HG03575 (cell line): ENCODE data around the gene PRAC1.

Experiments used
- ATAC-seq: cut with Tn5 transposase; IDR thresholded peaks from one replicate; pipeline ENCODE4 v1.9.1; 2021; ENCODE audit not compliant: unreplicated experiment, insufficient number of reproducible peaks, low FRiP score; ENCODE audit errors: extremely low read depth

PRAC1 gene

DNA sequence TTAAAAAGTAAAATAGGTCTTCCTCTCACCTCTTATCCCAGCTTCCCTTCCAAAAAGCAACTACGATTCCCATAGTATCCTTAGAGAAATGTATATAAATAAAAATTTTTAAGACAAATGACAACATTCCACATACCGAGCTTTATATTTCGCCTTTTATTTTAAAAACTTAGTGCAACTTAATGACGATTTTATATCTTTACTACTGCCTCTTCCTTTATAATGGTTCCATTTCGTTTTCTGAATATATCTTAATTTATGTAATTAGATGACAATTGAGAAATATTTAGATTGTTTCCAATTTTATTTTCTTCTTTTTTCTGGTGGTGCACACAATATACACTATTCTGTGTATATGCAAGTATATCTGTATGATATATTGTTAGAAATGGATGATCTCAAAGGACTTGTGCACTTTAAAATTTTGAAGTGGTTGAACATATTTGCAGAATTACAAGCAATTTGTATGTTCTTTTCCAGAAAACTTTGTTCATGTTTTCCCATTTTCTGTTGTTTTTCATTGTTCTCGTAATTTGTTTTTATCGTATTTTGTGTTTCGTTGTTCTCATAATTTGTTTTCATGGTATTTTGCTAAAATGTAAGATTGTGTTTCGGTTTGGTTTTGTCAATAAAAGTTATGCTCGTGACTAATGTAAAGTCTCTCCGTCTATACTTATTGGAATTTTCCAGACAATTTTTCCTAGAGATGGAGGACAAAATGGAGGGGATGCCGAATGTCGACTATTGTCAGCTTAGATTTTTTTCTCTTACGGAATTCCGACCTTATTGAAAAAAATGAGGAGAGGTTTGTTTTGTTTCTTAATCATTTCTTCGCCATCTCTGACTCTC, 26.6 kb upstream of the PRAC1 start:
- ATAC-seq, result no peak

DNA sequence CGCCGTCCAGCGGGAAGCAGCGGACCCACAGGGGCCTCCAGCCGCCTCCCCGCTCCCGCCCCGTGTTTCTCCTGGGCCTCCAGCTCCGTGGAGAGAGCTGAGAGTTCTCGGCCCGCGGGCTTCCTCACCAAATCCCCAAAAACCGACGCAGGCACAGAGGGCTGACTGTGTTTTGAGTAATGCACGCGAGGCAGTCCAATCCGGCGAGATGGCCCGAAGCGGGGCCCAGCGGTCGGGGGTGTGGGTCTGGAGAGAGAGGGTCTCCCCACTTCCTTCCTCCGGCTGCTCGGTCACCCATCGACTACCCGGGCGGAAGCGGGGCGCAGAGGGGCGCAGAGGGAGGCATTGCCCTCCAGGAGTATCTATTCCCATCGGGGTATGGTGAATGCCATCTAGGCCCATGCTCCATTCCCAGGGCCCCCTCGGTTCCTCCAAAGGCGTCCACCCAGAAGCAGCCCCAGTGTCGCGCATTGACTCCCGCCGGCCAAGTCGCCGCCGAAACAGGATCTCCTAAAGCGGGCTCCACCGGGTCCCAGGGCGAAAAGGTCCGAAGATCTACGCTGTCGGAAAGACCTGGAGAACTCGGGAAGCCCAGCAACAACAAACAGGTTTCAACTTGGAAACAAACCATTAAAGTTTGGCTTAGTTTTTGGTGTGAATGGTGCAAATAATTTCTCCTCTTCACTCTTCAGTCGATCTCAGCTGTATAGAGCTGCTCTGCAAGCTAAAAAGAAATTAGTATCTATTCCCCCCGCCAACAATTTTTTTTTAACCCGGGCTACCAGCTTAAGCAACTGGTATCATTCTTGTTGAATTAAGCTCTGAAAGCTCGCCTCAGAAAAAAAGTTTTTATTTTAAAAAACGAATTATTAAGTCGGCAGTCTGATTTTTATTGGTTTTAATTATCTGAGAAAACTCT, 25.4 kb upstream of the PRAC1 start:
- no peak for ATAC-seq

DNA sequence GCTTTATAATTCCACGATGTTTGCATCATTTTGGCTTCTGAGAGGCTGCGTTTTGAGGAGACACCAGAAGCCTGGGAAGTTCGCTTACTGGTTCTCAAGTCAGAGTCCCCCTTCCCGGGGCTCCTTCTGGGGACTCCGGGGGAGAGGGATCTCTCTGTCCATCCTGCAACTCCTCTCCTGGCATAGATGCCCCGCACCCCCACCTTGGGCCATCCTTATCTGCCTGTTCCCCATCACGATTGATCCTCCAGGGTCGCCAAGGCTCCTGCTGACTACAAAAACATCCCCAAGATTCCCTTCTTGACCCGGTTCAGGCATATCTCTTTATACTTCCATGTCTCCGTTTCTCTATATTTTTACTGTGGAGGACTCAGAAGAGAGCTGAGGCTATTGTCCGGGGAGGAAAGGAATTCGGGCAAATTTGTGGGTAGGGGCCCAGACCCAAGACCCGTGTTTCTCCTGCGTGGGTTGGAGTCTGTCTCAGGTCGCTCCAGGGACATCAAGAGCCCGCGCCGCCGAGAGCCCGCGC, 24.7 kb upstream of the PRAC1 start:
- no peak for ATAC-seq

DNA sequence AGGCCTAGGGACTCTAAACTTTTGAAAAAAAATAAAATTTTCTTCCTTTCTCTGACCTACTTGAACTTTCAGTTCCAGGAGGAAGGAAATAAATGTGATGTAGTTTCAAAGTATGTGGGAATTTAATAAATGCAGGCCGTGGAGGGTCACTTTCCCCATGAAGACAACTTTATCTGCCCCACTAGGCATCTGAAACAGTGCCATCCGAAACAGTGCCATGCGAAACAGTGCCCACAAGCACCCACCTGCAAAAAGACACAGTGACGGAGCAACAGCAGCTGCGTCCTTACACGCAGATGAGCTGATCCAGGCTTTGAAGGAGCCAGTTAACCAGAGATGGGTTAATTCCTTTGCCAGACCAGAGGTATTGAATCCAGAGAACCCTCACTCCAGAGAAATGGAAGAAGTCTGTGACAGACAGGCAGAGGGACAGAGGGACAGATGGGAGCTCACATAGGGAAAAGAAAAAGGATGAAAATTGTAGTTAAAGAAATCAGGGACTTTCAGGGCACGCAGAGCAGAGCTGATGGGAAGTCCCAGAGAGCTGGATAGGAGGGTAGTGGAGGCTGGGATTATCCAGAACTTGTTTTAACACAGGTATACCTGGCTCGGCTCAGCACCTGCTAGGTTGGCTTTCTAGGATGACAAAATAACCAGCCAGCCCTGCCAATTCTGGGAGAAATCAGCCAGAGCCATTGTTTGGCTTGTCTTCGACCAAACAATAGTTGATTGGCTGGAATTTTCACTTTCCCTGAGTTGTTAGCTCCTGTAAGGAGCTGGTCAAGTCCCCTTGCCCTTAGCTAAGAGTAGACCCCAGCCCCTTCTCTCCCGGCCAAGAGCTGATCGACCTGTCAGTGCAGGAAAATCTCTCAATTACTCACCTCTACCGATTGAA, 23.3 kb upstream of the PRAC1 start:
- no peak for ATAC-seq

DNA sequence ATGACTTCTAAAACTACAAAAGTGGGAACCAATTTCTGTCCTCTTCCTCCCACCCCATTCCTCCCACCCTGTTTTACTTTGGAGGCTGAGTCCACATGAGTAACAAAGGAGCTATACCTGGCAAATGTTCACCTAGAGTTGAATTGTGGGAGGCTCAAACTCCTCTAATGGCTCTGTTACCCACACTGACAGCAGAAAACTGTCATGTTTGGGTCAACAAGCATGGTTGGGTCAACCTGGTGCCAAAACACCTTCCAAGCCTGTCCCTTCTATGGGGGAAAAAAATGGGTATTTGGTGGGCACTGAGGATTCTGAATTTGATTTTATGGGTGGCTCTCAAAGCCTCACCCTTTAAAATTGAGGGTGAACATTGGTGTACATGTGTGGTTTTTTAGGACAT, 18.2 kb upstream of the PRAC1 start:
- ATAC-seq, result no peak

DNA sequence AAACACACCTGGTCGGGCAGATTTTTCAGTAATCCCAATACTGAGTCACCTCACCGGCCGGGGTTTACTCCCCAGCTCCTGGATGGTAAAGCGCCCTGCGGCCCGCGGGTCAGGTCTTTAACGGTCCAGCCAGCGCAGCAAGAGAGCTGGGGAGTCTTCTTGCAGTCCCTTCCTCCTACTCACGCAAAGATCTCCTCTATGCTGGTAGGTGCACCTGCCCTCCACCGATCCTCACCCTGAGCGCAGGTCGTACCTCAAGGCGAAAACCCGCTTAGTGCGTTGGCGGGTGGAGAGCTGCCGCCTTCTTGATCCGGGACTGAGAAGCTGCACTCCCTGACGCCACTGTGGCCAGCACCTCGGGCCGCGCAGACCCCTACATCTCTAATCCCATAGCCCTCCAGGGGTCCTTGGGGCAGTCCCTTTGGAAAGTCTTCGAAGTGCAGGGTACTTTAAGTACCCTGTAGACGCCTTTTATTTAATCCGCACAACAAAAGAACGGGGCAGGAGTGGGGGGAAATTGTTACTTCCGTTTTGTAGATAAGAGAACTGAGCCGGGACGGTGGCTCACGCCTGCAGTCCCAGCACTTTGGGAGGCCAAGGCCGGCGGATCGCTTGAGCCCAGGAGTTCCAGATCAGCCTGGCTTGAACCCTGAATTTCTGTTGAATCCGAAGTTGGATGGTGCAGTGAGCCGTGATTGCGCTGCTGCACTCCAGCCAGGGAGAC, 16.6 kb upstream of the PRAC1 start:
- ATAC-seq, result no peak

DNA sequence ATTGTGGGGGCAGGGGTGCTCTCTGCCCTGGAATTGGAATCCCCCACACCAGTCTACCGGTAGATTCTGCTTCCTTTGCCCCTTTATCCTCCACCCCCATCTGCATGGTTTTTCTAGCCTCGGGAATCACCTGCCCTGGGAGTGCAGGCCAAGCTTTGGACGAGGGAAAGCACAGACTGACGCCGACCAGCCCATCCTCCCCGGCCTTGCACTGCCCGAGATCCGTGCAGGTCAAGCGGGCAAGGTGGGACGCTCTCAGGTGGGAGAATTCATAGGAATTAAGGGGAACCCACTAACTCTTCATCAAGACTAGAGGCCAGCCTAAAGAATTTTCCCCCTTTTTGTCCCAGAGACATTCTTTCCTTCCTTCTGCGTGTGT, 16.1 kb upstream of the PRAC1 start:
- ATAC-seq, result no peak

DNA sequence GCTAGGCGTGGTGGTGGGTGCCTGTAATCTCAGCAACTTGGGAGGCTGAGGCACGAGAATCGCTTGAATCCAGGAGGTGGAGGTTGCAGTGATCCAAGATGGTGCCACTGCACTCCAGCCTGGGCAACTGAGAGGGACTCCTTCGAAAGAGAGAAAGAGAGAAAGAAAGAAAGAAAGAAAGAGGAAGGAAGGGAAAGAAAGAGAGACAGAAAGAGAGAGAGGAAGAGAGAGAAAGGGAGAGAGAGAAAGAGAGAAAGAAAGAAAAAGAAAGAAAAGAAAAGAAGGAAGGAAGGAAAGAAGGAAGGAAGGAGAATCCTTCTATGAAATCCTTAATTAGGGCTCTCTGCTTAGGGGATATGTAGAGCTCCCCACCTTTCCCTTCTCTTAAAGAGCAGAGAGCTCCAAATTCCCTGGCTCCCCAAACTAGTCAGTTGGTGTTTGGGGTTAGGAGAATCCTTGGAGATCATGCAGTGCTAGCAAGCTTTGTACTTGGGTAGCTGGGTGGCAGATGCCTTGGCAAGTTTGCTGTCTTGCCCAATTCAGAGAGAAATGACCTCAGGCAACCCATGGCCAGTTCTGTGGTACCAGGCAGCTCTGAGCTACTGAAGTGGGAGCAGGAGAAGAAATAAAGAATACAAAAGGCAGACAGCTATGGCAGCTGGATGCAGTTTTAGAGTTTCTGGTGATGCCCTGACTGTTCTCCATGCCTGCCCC, 15.2 kb upstream of the PRAC1 start:
- no peak for ATAC-seq

DNA sequence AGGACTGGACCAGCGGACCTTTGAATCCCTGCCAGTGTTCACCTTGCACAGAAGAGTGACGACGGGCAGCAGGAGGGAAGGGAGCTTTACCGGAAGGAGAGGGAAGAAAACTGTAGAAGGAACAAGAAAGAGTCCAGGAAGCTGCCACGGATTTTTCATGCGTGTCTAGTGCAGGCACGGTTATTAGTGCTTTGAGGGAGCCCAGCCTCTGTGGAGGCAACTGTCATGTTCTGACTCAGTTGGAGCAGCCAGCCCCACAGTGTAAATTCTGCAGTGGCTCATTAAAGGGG, 12.7 kb upstream of the PRAC1 start:
- ATAC-seq, result no peak

DNA sequence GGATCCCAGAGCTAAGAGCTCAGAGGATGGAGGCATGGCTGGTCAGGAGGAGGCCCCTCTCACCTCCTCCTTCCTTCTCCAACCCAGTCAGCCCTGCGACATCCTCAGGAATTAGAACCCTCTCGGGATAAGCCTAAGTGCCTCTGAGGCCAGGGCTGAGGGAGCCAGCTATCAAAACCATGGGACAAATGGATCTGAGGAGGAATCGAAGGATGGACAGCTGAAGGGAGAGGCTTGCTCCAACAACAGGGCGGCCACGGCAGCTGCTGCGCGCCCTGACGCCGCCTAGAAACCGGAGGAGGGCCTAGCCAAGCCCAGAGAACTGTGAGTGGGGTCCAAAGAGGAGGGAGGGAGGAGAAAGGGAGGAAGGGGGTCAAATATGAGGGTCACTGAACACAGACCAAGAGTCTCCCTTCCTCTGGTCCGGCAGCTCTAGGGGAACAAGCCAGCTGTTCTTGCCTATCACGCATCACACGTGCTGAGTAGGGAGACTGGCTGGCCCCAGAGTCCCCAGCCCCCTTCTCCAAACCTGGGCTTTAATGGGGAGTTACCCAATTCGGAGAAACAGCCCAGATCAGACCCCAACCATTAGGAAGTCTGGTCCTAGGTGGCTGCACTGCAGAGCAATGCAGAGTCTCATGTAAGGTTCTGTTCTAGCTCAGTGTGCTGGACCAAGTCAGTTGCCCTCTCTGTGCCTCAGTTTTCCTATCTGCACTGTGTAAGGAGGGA, 12.2 kb upstream of the PRAC1 start:
- ATAC-seq, result no peak

DNA sequence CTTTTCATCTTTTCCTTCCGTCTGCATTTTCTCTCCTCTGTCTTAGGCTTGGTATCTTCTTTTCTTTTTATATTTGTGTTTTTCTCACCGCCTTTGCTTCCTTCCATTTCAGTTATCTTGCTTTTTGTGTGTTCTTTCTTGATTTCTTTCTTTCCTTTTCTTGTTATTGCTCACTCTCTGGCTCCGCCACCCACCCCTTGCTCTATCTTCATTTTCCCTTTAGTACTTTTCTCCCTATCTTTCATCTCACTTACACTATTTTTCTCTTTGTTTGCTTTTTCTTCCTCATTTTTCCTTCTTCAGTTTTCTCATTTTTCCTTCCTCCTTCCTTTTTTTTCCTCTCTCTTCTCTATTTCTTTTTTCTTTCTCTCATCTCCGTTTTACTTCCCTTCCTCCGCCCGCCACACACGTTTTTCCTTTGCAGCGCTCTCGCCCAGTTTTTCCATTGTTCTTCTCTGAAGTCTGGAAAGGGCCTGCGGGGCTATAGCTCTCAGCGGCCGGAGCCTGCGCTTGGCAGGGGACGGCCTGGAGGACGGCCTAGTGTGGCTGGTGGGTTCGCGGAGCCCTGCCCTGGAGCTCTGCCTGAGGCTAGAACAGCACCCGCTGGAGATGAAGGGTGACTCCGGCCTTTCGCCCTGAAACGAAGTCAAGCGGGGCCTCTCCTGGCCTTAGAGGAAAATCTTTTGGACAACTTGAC, 11.5 kb upstream of the PRAC1 start:
- ATAC-seq, result no peak

DNA sequence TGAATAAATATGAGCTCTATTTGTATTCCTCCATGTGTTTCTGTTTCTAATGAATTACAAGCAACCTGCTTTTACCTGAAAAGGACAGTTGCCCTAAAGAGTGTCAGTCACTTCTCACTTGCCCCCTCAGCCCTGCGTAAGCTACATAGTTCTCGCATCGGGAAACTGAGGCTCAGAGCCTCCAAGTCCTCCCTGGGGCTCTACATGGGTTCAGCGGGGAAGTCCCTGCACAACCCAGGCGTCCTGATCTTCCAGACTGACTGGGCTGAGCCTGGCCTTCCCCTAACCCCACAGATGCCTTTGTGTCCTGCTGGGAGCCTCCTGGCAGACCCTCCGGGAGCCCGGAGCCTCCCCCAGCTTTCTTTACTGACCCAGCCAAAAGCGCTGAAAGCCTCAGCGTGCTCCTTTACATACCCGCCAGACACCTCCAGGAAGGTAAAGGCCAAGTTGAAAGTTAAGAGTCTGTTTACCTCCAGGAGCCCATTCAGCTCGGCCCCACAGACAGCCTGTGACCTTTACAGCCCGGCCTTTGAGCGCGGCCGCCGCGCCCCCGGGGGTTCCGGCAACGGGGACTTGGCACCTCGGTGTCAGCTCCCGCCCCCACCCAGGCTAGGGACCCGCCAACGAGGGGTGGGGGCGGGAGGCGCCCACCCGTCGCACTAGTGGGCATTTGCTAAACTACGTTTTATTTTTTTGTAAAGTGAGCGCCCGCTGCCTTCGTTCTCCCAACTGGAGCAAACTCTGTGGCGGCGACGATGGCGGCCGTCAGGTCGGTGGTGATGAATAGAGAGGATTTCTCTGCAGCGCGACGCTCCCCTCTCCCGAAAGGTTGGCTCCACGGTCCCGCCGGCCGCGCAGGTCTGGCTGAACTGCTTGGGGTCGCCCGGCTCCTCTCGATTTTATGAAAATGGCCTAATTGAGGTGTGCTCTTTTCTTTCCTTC, 10.6 kb upstream of the PRAC1 start:
- no peak for ATAC-seq

DNA sequence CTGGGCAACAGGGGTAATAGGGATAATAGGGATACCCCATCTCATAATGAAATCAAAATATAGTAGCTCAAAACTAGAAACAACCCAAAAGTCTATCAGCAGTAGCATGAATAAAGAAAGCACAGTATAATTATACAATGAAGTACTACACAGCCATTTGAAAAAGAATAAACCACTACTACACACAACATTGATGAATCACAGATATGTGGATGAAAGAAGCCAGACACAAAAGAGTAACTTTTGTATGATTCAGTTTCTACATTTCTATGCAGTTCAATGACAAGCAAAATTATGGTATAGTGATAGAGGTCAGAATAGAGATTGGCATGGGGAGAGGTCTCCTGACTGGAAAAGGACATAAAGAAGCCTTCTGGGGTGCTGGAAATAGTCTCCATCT, 9.0 kb upstream of the PRAC1 start:
- no peak for ATAC-seq

DNA sequence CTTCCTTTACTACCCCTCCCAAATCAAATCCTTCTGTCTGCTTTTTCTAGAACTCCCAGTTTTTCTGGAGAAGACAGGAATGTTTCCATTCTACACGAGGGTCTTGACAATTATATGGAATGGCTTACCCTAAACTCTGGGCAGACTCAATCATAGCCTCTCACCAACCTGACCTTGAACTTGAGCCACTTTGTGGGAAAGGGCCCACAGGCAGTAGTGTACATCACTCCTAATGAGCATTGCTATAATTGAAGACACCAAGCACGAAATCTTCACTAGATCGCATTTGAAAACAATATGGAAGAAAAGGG, 7.9 kb upstream of the PRAC1 start:
- no peak for ATAC-seq

DNA sequence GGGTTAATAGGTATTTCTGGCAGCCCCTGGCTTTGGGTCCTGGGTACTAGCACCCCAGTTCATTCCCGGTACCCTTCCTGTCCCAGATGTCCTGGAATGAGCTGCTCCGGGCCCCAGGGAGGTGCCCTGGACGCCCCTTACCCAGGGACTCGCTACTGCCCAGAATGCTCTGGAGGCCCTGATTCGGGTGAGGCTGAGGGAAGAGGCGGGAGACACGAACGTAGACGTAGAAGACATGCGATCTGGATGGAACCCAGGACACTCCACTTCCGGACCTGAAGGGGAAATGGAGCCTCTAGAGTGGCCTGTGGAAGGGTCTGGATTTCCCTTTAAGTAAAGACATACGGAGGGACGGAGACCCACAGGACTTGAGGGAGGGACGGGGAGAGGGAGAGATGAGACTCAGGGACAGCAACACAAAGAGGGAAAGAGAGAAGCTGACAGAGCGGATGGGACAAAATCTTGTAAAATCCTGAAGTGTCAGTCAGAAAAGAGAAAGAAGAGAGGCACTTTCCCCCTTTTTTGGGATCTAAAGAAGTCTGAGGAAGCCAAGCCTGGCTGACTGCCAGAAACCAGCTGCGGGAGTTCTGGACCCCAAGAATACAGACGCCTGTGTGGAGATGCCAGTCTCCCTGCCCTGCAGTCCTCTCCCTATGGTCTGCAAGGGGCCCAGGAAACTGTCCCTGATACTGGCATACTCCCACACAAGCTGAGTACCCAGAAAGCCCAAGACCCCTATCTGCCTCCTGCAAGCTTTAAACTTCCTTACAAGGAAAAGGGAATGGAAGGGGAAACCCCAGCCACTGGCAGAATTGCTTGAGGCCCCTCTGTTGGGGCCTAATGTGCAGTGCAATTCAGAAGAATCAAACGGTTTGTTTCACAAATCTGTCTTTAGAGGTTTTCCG, 7.3 kb upstream of the PRAC1 start:
- ATAC-seq, result no peak
